ENCODE measurements around the gene EIF4EBP2.
A peak's percentile ranks its signal among the peaks of the same experiment; 100 is the strongest.

EIF4EBP2 gene

GRCh38 chr10:70404036-70404786 lies at the start of gene EIF4EBP2:
Gene EIF4EBP2, plus strand, starts transcription at chr10:70404145. Its CDS starts 257 bp downstream, at chr10:70404402.
- peak; percentile 97 for DNase-seq

GRCh38 chr10:70354556-70354955 lies 49.4 kb upstream of the EIF4EBP2 start:
- DNase-seq, result no peak

GRCh38 chr10:70355051-70356021 lies 48.6 kb upstream of the EIF4EBP2 start:
- DNase-seq, result no peak

- no peak for DNase-seq
These were observed 46.4 kb upstream of the EIF4EBP2 start for GRCh38 chr10:70357565-70357964.

GRCh38 chr10:70358446-70358845 lies 45.5 kb upstream of the EIF4EBP2 start:
- no peak for DNase-seq

- DNase-seq, result no peak
These were observed 44.9 kb upstream of the EIF4EBP2 start for GRCh38 chr10:70359017-70359550.

- no peak for DNase-seq
These were observed 43.7 kb upstream of the EIF4EBP2 start for GRCh38 chr10:70360215-70360614.

- no peak for DNase-seq
These were observed 41.6 kb upstream of the EIF4EBP2 start for GRCh38 chr10:70362328-70362727.

- DNase-seq, result no peak
These were observed 40.7 kb upstream of the EIF4EBP2 start for GRCh38 chr10:70363292-70363691.

- peak; percentile 93 for DNase-seq
These were observed 39.8 kb upstream of the EIF4EBP2 start for GRCh38 chr10:70363971-70364771.

GRCh38 chr10:70364772-70365091 lies 39.2 kb upstream of the EIF4EBP2 start:
- no peak for DNase-seq

GRCh38 chr10:70367195-70367796 lies 36.6 kb upstream of the EIF4EBP2 start:
- DNase-seq, result no peak

GRCh38 chr10:70368774-70369482 lies 35.0 kb upstream of the EIF4EBP2 start:
- DNase-seq, result no peak

- DNase-seq, result no peak
These were observed 34.4 kb upstream of the EIF4EBP2 start for GRCh38 chr10:70369498-70370018.

- DNase-seq, result no peak
These were observed 33.2 kb upstream of the EIF4EBP2 start for GRCh38 chr10:70370766-70371165.

GRCh38 chr10:70371846-70372245 lies 32.1 kb upstream of the EIF4EBP2 start:
- DNase-seq, result no peak

GRCh38 chr10:70374775-70375614 lies 28.9 kb upstream of the EIF4EBP2 start:
- no peak for DNase-seq

GRCh38 chr10:70376436-70377378 lies 27.2 kb upstream of the EIF4EBP2 start:
- DNase-seq, result no peak

- no peak for DNase-seq
These were observed 25.8 kb upstream of the EIF4EBP2 start for GRCh38 chr10:70378122-70378521.
